ENCODE measurements around the gene CHRM2.
A peak's percentile ranks its signal among the peaks of the same experiment; 100 is the strongest.

Gene CHRM2

DNA sequence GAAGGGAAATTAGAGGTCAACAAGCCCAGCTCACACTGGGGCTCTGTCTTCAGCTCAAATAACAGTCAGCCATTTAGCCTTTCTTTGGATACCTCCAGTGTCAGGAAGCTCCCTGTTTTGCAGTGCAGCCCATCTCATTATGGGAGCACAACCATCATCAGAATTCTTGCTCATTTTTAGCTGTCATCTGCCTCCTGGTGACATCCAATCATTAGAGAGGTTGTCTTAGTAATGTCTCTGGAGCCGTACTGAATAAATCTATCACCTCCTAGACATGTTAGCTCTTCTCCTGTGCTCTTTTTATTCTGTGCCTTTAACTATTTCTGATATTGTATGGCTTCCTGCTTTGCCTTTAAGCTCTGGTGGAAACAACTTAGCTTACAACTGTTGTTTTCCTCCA lies 74.5 kb downstream of the CHRM2 start:
- no peak for ATAC-seq (ENCODE audit: low read depth)
- no peak for DNase-seq (ENCODE audit: low spot score)
- TF ChIP-seq, protein P1, sequence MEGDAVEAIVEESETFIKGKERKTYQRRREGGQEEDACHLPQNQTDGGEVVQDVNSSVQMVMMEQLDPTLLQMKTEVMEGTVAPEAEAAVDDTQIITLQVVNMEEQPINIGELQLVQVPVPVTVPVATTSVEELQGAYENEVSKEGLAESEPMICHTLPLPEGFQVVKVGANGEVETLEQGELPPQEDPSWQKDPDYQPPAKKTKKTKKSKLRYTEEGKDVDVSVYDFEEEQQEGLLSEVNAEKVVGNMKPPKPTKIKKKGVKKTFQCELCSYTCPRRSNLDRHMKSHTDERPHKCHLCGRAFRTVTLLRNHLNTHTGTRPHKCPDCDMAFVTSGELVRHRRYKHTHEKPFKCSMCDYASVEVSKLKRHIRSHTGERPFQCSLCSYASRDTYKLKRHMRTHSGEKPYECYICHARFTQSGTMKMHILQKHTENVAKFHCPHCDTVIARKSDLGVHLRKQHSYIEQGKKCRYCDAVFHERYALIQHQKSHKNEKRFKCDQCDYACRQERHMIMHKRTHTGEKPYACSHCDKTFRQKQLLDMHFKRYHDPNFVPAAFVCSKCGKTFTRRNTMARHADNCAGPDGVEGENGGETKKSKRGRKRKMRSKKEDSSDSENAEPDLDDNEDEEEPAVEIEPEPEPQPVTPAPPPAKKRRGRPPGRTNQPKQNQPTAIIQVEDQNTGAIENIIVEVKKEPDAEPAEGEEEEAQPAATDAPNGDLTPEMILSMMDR (IDR thresholded peaks at IDR 0.05; ENCODE audit: poor library complexity, severe bottlenecking): no peak
- no peaks in the 10 kb centered on the region for H3K9me3 ChIP-seq (ENCODE audit: severe bottlenecking)
- H3K27me3 ChIP-seq (ENCODE audit: insufficient read depth, poor library complexity, severe bottlenecking): no peaks in the 10 kb centered on the region
- no peak overlapping the region for H3K4me3 ChIP-seq (ENCODE audit: severe bottlenecking)
- no peaks in the 10 kb centered on the region for H3K4me1 ChIP-seq (ENCODE audit: insufficient read depth, poor library complexity, severe bottlenecking)
- no peak overlapping the region for H3K27ac ChIP-seq (ENCODE audit: poor library complexity, severe bottlenecking)
- H3K36me3 ChIP-seq (ENCODE audit: low read depth): no peaks in the 10 kb centered on the region

DNA sequence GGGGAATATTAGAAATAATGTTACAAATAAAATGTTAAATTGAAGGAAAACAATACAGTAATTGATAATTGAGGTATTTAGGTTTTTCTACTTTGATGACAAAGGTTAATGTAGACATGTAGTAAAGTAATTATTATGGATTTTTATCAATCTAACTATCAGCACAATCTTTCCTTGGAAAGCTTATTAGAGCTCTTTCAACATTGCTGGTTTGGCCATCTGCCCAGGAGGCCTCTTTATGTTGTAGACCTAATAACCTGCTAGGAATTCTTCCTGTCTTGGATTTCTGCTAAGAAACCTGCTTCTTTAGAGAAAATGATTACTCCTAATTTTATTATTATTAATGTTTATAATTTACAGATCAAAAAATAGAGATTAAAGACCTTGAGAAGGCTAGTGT lies 78.9 kb downstream of the CHRM2 start:
- Histone ChIP-seq H3K27me3 (ENCODE audit: insufficient read depth, poor library complexity, severe bottlenecking) (no peaks in the 10 kb centered on the region), H3K4me3 (ENCODE audit: severe bottlenecking) (no peak overlapping the region), H3K9me3 (ENCODE audit: severe bottlenecking) (no peaks in the 10 kb centered on the region), H3K36me3 (ENCODE audit: low read depth) (no peaks in the 10 kb centered on the region), H3K27ac (ENCODE audit: poor library complexity, severe bottlenecking) (no peak overlapping the region), H3K4me1 (ENCODE audit: insufficient read depth, poor library complexity, severe bottlenecking) (no peaks in the 10 kb centered on the region)
- ATAC-seq (ENCODE audit: low read depth) (no peak), DNase-seq (ENCODE audit: low spot score) (no peak)
- TF ChIP-seq, protein P1 (IDR thresholded peaks at IDR 0.05; ENCODE audit: poor library complexity, severe bottlenecking): no peak

DNA sequence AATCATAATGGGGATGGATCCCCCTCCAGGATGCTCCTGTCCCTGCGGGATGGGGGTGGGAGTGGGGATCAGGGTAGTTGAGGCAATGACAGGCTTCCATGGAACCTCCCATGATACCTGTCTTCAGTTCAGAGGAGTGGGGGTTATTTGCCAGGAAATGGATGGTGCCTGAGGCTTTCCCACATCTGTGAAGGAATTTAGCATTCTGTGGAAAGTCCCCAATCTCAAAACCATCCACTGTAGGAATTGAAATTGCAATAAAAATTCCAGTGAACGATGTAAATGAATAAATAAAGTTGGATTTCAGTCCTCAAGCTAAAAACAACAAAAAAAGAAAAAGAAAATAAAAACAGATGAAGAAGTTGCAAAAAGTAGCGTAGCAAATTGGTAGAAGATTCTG lies 81.9 kb downstream of the CHRM2 start:
- Histone ChIP-seq H3K4me1 (ENCODE audit: insufficient read depth, poor library complexity, severe bottlenecking) (no peaks in the 10 kb centered on the region), H3K9me3 (ENCODE audit: severe bottlenecking) (peaks cover 3% of the 10 kb centered on the region), H3K36me3 (ENCODE audit: low read depth) (no peaks in the 10 kb centered on the region), H3K4me3 (ENCODE audit: severe bottlenecking) (no peak overlapping the region), H3K27me3 (ENCODE audit: insufficient read depth, poor library complexity, severe bottlenecking) (no peaks in the 10 kb centered on the region), H3K27ac (ENCODE audit: poor library complexity, severe bottlenecking) (no peak overlapping the region)
- no peak for ATAC-seq (ENCODE audit: low read depth)
- TF ChIP-seq, protein P1 (IDR thresholded peaks at IDR 0.05; ENCODE audit: poor library complexity, severe bottlenecking): no peak
- DNase-seq (ENCODE audit: low spot score): no peak

DNA sequence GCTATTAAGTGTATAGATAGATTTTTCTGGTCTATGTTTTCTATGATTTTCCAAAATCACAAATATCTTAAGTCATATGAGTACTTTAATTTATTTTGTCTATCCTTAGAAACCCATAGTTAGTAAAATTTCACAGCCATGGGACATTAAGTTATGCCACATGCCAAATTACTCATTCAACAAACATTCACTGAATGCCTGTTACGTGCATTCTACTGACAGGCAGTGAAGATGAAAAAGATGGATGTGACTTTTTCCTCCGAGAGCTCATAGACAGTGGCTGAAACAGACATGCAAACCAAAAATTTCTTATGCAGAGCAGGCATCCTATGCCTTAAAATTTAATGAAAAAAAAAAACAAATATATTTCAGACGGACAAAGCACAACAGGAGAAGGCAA lies 84.9 kb downstream of the CHRM2 start:
- Histone ChIP-seq H3K27ac (ENCODE audit: poor library complexity, severe bottlenecking) (no peak overlapping the region), H3K27me3 (ENCODE audit: insufficient read depth, poor library complexity, severe bottlenecking) (no peaks in the 10 kb centered on the region), H3K4me3 (ENCODE audit: severe bottlenecking) (no peak overlapping the region), H3K36me3 (ENCODE audit: low read depth) (no peaks in the 10 kb centered on the region), H3K9me3 (ENCODE audit: severe bottlenecking) (peaks cover 3% of the 10 kb centered on the region), H3K4me1 (ENCODE audit: insufficient read depth, poor library complexity, severe bottlenecking) (no peaks in the 10 kb centered on the region)
- TF ChIP-seq, protein P1 (IDR thresholded peaks at IDR 0.05; ENCODE audit: poor library complexity, severe bottlenecking): no peak
- peak; percentile 38; the same call in 1 of the 3 replicates for ATAC-seq (ENCODE audit: low read depth)
- no peak for DNase-seq (ENCODE audit: low spot score)

- Histone ChIP-seq H3K27me3 (ENCODE audit: insufficient read depth, poor library complexity, severe bottlenecking) (peaks cover 2% of the 10 kb centered on the region), H3K4me1 (ENCODE audit: insufficient read depth, poor library complexity, severe bottlenecking) (no peaks in the 10 kb centered on the region), H3K9me3 (ENCODE audit: severe bottlenecking) (peaks cover 3% of the 10 kb centered on the region), H3K36me3 (ENCODE audit: low read depth) (no peaks in the 10 kb centered on the region), H3K4me3 (ENCODE audit: severe bottlenecking) (no peak overlapping the region), H3K27ac (ENCODE audit: poor library complexity, severe bottlenecking) (peak overlapping the region; percentile 35)
- DNase-seq (ENCODE audit: low spot score) (no peak), ATAC-seq (ENCODE audit: low read depth) (peak; percentile 70)
- TF ChIP-seq, protein P1 (IDR thresholded peaks at IDR 0.05; ENCODE audit: poor library complexity, severe bottlenecking): no peak
Observed at GRCh38 chr7:136956232-136956631, 87.8 kb downstream of the CHRM2 start.
